K562 (cell line): ENCODE results near the gene PDHX. TPM values are rescaled to one million over a fixed set of nuclear protein-coding genes. Genes with fewer than 3 reads are reported as not detected.

Experiments
- DPF2 ChIP-seq: fragments of 450-650 bp; IDR thresholded peaks from 2 replicates; pipeline ENCODE4 v1.6.1; 2016
- KDM4B ChIP-seq, 2 experiments: fragments of 450-650 bp in 1 of 2; sonication (generic) in 1 of 2; IDR thresholded peaks; 2 replicates each; pipeline ENCODE4 v1.6.1; 2016 to 2017; ENCODE audit warnings: borderline replicate concordance in 2 of 2, antibody characterized with exemption in 1 of 2, low read depth in 1 of 2, mild to moderate bottlenecking in 1 of 2
- RBM17 ChIP-seq: fragments of 200-400 bp; formaldehyde crosslinking; IDR thresholded peaks from 2 replicates; pipeline ENCODE4 v1.6.1; 2017; ENCODE audit warnings: low read depth, mild to moderate bottlenecking, low read length, borderline replicate concordance
- RFX1 ChIP-seq: fragments of 450-650 bp; IDR thresholded peaks from 2 replicates; pipeline ENCODE4 v1.6.1; 2016; ENCODE audit warnings: mild to moderate bottlenecking, moderate library complexity
- SMARCA4 ChIP-seq: fragments of 450-650 bp; IDR thresholded peaks from 2 replicates; pipeline ENCODE4 v1.6.1; 2016
- TAF9B ChIP-seq: fragments of 450-650 bp; IDR thresholded peaks from 2 replicates; pipeline ENCODE4 v1.6.1; 2018; ENCODE audit warnings: mild to moderate bottlenecking; ENCODE audit not compliant: partially characterized antibody
- TAL1 ChIP-seq: fragments of 450-650 bp; IDR thresholded peaks from 2 replicates; pipeline ENCODE4 v1.6.1; 2016; ENCODE audit warnings: mild to moderate bottlenecking
- U2AF2 ChIP-seq: fragments of 200-400 bp; formaldehyde crosslinking; optimal IDR thresholded peaks from 2 replicates; pipeline ENCODE3; 2017; ENCODE audit warnings: low read depth, mild to moderate bottlenecking, low read length
- polyA plus RNA-seq, 8 experiments: library from polyadenylated mRNA; depleted of rRNA in 4 of 8; stranded (reverse) in 5 of 8; unstranded in 3 of 8; fragments of >200 nt; fragmentation: Nextera tagmentation in 2 of 8; fragmentation: Illumina TruSeq in 1 of 8; extraction: Ambion mirVana in 2 of 8; extraction: Trizol in 1 of 8; gene quantifications; 2 replicates each; pipeline versions ENCODE4 v1.2.1 to v1.2.3, GENCODE V29; 2011 to 2014; ENCODE audit warnings: inconsistent platforms in 1 of 8, missing spikeins in 1 of 8
- total RNA-seq, 7 experiments: library from RNA; depleted of rRNA in 6 of 7; stranded (reverse); fragments of >200 nt in 6 of 7; fragmentation: Illumina TruSeq in 2 of 7; extraction: Trizol in 2 of 7; gene quantifications; 2 replicates each; pipeline versions ENCODE4 v1.2.1 to v1.2.3, GENCODE V29; 2011 to 2021; ENCODE audit warnings: low replicate concordance in 1 of 7
- TF ChIP-seq, protein P1 (sequence below): fragments of 250-450 bp; sonication (Bioruptor Pico); IDR thresholded peaks from 2 replicates; pipeline ENCODE4 v1.4.0; 2020; ENCODE audit warnings: borderline replicate concordance
- TF ChIP-seq, protein P2 (sequence below): sonication (generic); formaldehyde crosslinking; IDR thresholded peaks from 2 replicates; pipeline ENCODE4 v1.9.0; 2022; ENCODE audit warnings: mild to moderate bottlenecking, missing genetic modification reagents
- TF ChIP-seq, protein P3 (sequence below): sonication (generic); formaldehyde crosslinking; IDR thresholded peaks from 2 replicates; pipeline ENCODE4 v1.8.0; 2022; ENCODE audit warnings: missing genetic modification reagents, mild to moderate bottlenecking, borderline replicate concordance

Gene PDHX
- total and polyA plus RNA-seq, 9 of the 15 experiments (the other 6 are each of a cell fraction or from before 2014, with no cell fraction given) = 20.8 to 43.5 (median 31.2) TPM

DNA sequence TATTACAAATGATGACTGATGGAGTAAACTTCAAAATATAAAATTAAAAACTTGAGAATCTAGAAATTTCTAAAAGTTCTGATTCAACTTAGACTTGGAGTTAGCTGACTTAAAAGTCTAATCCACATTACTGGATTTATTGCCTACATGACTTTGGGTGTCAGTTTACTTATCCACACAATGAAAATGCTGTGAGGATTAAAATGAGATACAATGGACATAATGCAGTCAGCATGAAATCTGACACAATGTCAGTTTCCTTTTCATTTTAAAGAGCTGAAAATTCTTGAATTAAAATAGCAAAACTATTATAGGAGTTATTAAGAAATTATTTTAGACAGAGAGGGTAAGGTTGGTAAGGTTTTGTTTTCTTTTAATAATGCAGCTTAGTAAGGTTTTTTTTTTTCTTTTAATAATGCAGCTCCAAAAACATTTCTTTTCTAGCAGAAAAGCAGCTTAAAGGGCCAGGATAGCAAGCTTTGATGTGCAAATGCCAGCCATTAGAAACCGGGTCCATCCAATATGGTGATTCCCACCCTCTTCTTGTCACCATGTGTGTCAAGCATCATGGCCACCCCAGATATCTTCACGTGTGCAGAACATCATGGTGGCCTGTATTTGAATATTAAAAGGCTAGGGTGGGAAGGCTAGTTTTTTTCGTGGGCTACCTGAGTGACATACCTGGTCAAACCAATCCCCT is 19.1 kb upstream of the PDHX start (continued):
- TF ChIP-seq, protein P1, sequence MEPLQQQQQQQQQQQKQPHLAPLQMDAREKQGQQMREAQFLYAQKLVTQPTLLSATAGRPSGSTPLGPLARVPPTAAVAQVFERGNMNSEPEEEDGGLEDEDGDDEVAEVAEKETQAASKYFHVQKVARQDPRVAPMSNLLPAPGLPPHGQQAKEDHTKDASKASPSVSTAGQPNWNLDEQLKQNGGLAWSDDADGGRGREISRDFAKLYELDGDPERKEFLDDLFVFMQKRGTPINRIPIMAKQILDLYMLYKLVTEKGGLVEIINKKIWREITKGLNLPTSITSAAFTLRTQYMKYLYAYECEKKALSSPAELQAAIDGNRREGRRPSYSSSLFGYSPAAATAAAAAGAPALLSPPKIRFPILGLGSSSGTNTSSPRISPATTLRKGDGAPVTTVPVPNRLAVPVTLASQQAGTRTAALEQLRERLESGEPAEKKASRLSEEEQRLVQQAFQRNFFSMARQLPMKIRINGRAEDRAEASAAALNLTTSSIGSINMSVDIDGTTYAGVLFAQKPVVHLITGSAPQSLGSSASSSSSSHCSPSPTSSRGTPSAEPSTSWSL (CRISPR knock-in tag) = no peak
- TF ChIP-seq DPF2 (no peak), U2AF2 (no peak), TAL1 (no peak), SMARCA4 (no peak), KDM4B (IDR thresholded peaks at IDR 0.05; ENCODE audit: borderline replicate concordance in 2 of 2, low read depth in 1 of 2) (no peak), TAF9B (no peak), RFX1 (no peak), RBM17 (no peak)
- TF ChIP-seq, protein P2, sequence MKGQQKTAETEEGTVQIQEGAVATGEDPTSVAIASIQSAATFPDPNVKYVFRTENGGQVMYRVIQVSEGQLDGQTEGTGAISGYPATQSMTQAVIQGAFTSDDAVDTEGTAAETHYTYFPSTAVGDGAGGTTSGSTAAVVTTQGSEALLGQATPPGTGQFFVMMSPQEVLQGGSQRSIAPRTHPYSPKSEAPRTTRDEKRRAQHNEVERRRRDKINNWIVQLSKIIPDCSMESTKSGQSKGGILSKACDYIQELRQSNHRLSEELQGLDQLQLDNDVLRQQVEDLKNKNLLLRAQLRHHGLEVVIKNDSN (CRISPR knock-in tag) = no peak
- TF ChIP-seq, protein P3, sequence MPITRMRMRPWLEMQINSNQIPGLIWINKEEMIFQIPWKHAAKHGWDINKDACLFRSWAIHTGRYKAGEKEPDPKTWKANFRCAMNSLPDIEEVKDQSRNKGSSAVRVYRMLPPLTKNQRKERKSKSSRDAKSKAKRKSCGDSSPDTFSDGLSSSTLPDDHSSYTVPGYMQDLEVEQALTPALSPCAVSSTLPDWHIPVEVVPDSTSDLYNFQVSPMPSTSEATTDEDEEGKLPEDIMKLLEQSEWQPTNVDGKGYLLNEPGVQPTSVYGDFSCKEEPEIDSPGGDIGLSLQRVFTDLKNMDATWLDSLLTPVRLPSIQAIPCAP (CRISPR knock-in tag) = no peak
